ENCODE data around the gene MYLK. TPM values are rescaled to one million over a fixed set of nuclear protein-coding genes. Genes with fewer than 3 reads are reported as not detected.

The MYLK gene
- polyA plus RNA-seq, 3 donors, result 0.35 to 1.3 (median 0.51) TPM

DNA sequence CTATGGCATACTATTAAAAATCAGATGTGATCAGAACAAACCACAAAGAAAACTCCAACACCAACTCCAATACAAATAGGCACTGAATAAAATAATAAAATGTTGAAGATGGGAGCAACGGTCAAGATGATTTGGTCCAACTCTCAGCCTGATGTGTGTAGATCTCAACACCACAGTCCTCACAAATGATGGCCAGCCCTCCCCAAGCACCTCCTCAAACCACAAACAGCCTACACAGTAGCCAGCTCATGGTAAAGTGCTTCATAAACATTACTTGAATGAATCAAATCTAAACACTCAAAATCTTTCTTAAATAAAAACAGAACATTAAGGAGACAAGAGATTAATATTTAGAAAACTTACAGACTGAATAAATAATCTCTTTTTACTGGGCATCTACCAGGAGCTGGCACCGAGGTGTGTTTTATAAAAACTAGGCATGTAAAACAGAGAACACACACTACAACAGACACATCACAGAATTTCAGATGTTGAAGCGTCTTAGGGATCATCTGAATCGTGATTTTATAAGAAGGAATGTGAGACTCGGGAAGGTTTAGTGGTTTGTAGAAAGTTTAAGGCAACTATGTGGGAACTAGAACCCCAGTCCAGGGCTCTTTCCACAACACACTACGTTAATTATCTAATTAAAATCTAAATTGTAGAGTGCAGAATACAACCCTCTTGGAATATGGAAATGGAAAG lies 102.4 kb downstream of the MYLK start:
- H3K27ac ChIP-seq (ENCODE audit: low read depth in 1 of 2, low read length in 2 of 2), result no peak overlapping the region
- Mint-ChIP-seq H3K27me3 (ENCODE audit: low read depth in 3 of 3) (peaks cover 0 to 6% (median 0%) of the 10 kb centered on the region in 3 donors), H3K9me3 (peaks cover 0 to 2% (median 0%) of the 10 kb centered on the region in 7 donors), H3K4me3 (no peak overlapping the region), H3K4me1 (peaks cover 3% of the 10 kb centered on the region), H3K27ac (no peak overlapping the region), H3K36me3 (no peaks in the 10 kb centered on the region)
- no CpG with 5 or more reads among the region's 6 CpGs for WGBS (ENCODE audit: insufficient coverage)
- H2AFZ ChIP-seq (ENCODE audit: insufficient read depth, low read depth, low read length, poor library complexity, severe bottlenecking), result no peak overlapping the region
- H4K20me1 ChIP-seq (ENCODE audit: insufficient read depth, low read length), result no peaks in the 10 kb centered on the region
- intact Hi-C loops (cut with micrococcal nuclease), result no loop called here
- no peaks in the 10 kb centered on the region for H3K27me3 ChIP-seq (ENCODE audit: control insufficient read depth in 2 of 2, insufficient read depth in 2 of 2, low read length in 2 of 2)
- DNase-seq, result no peak
- H3K4me3 ChIP-seq (replicated peaks in 1 of 3; ENCODE audit: low read depth in 2 of 3, low read length in 3 of 3), result no peak overlapping the region
- no peaks in the 10 kb centered on the region for H3K36me3 ChIP-seq (replicated peaks in 1 of 2; ENCODE audit: control insufficient read depth in 1 of 2, insufficient read depth in 2 of 2, low read length in 2 of 2)
- no peak overlapping the region for H3K9ac ChIP-seq (ENCODE audit: insufficient read depth, low read length, poor library complexity, severe bottlenecking)
- H3K4me1 ChIP-seq (ENCODE audit: control insufficient read depth in 1 of 2, insufficient read depth in 2 of 2, low read length in 2 of 2), result no peaks in the 10 kb centered on the region
- no peak overlapping the region for H3K4me2 ChIP-seq (replicated peaks; ENCODE audit: extremely low read depth, low read length, poor library complexity, severe bottlenecking)
- no peaks in the 10 kb centered on the region for H3K9me3 ChIP-seq (replicated peaks in 1 of 2; ENCODE audit: control insufficient read depth in 1 of 2, insufficient read depth in 1 of 2, low read length in 2 of 2)
- no peaks in the 10 kb centered on the region for H3K79me2 ChIP-seq (ENCODE audit: insufficient read depth, low read length)
- TF ChIP-seq, protein P1, sequence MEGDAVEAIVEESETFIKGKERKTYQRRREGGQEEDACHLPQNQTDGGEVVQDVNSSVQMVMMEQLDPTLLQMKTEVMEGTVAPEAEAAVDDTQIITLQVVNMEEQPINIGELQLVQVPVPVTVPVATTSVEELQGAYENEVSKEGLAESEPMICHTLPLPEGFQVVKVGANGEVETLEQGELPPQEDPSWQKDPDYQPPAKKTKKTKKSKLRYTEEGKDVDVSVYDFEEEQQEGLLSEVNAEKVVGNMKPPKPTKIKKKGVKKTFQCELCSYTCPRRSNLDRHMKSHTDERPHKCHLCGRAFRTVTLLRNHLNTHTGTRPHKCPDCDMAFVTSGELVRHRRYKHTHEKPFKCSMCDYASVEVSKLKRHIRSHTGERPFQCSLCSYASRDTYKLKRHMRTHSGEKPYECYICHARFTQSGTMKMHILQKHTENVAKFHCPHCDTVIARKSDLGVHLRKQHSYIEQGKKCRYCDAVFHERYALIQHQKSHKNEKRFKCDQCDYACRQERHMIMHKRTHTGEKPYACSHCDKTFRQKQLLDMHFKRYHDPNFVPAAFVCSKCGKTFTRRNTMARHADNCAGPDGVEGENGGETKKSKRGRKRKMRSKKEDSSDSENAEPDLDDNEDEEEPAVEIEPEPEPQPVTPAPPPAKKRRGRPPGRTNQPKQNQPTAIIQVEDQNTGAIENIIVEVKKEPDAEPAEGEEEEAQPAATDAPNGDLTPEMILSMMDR (IDR thresholded peaks at IDR 0.05), result no peak

DNA sequence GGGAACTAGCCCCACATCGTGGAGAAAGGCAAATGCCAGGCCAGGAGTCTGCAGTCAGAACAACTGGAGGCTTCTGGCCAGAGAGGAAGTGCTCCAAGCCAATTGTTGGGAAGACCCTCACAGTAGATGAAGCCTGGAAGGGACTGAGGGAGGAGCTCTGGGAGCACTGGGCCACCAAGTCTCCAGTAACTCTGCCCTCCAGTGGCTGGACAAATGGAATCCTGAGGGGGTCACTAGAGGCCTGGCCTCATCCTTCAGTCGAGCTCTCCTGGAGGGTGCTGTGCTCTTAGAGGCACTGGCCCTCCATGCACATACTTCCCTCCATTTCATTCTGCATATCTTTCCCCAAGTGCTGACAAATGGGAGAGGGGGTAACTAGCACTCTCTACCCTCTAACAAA lies 103.0 kb downstream of the MYLK start:
- no peak overlapping the region for H3K4me2 ChIP-seq (replicated peaks; ENCODE audit: extremely low read depth, low read length, poor library complexity, severe bottlenecking)
- WGBS (ENCODE audit: insufficient coverage), result 80% methylated on average over 1 of the region's 2 CpGs
- peaks cover 0 to 2% (median 0%) of the 10 kb centered on the region in 7 donors for H3K9me3 Mint-ChIP-seq
- H4K20me1 ChIP-seq (ENCODE audit: insufficient read depth, low read length), result no peaks in the 10 kb centered on the region
- no peaks in the 10 kb centered on the region for H3K36me3 ChIP-seq (replicated peaks in 1 of 2; ENCODE audit: control insufficient read depth in 1 of 2, insufficient read depth in 2 of 2, low read length in 2 of 2)
- H3K36me3 Mint-ChIP-seq, result no peaks in the 10 kb centered on the region
- no peaks in the 10 kb centered on the region for H3K79me2 ChIP-seq (ENCODE audit: insufficient read depth, low read length)
- TF ChIP-seq, protein P1 (IDR thresholded peaks at IDR 0.05), result no peak
- peaks cover 0 to 6% (median 0%) of the 10 kb centered on the region in 3 donors for H3K27me3 Mint-ChIP-seq (ENCODE audit: low read depth in 3 of 3)
- H2AFZ ChIP-seq (ENCODE audit: insufficient read depth, low read depth, low read length, poor library complexity, severe bottlenecking), result no peak overlapping the region
- H3K27ac ChIP-seq (ENCODE audit: low read depth in 1 of 2, low read length in 2 of 2), result no peak overlapping the region
- H3K27ac Mint-ChIP-seq, result no peak overlapping the region
- no peaks in the 10 kb centered on the region for H3K9me3 ChIP-seq (replicated peaks in 1 of 2; ENCODE audit: control insufficient read depth in 1 of 2, insufficient read depth in 1 of 2, low read length in 2 of 2)
- intact Hi-C loops (cut with micrococcal nuclease), result no loop called here
- DNase-seq, result no peak
- no peaks in the 10 kb centered on the region for H3K4me1 ChIP-seq (ENCODE audit: control insufficient read depth in 1 of 2, insufficient read depth in 2 of 2, low read length in 2 of 2)
- H3K4me3 ChIP-seq (replicated peaks in 1 of 3; ENCODE audit: low read depth in 2 of 3, low read length in 3 of 3), result no peak overlapping the region
- H3K9ac ChIP-seq (ENCODE audit: insufficient read depth, low read length, poor library complexity, severe bottlenecking), result no peak overlapping the region
- H3K4me1 Mint-ChIP-seq, result peaks cover 3% of the 10 kb centered on the region
- H3K4me3 Mint-ChIP-seq, result no peak overlapping the region
- H3K27me3 ChIP-seq (ENCODE audit: control insufficient read depth in 2 of 2, insufficient read depth in 2 of 2, low read length in 2 of 2), result no peaks in the 10 kb centered on the region

Measured in CD14-positive monocyte (primary cell).